Mucosa of gallbladder (tissue), 1 donor: ENCODE results near the gene SRL. TPM values are rescaled to one million over a fixed set of nuclear protein-coding genes. Genes with fewer than 3 reads are reported as not detected.
"Not testable (repeated sequence)": the region's sequence is repeated elsewhere in the genome, so short reads cannot be mapped to it uniquely, and the experiment has no call there.

Experiments
- DNase-seq: peaks from one replicate; pipeline ENCODE4 v3.0.0-alpha.2; 2020; ENCODE audit warnings: low spot score
- total RNA-seq: library from RNA; stranded (reverse); gene quantifications from one replicate; pipeline ENCODE4 v1.2.1, GENCODE V29; 2021
- donor health status: DM: no; HTN: no; CAD: no.

Gene SRL
- total RNA-seq, 1 donor from 2014 or later, result 1.4 TPM

DNA sequence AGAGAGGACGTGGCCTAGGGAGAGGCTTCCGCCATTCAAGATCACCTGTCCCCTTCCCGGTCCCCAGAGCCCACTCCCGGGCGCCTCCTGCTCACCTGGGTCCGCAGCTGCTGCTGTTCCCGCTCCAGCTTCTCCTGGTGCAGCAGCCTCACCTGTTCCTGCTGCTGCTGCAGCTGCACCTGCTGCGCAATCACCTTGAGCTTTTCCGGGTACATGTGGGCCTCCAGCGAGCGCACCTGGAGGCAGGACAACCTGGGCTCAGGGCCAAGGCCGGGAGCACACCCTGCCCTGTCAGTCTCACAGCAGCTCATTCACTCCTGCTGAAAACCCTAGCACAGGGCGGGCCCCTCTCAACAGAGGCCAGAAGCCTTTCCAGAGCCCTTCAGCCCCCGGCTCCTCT is 18.5 kb upstream of the SRL start:
- peak; percentile 83 for DNase-seq

DNA sequence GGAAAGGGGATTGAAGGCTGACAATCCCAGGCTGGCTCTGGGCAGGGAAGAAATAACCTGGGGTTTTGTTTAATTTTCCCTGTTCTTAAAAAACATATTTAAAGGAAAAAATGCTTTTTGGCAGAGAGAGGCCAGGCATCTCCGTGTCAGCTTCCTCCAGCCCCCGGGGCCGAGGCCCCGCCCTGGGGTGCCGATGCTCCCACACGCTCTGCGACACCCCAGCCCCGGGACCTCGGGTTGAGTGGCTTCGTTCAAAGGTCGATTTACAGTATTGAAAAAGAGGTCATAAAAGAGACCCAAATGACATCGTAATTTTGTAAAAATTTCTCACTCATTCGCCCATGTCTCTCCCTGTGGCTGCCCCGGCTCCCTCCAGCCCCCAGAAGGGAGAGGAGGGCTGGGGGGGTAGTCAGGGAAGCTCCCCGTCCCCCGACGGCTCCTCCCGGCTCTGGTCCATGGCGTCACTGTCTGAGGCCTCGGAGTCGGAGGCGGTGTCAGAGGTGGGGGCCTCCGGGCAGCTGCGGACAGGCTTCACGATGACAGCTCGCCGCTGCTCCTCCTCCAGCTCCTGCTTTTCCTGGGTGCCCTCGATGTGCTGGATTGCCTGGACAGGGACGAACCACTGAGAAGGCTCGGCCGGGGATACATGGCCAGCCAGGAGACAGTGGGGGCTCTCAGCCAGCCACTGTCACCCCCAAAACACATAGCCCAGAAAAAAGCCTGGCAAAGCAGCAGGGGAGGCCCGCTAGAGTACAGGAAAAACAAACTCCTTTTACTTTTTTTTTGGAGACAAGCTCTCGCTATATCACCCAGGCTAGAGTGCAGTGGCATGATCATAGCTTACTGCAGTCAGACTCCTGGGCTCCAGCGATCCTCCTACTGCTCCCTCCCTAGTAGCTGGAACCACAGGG is 16.0 kb upstream of the SRL start:
- DNase-seq, result no peak

DNA sequence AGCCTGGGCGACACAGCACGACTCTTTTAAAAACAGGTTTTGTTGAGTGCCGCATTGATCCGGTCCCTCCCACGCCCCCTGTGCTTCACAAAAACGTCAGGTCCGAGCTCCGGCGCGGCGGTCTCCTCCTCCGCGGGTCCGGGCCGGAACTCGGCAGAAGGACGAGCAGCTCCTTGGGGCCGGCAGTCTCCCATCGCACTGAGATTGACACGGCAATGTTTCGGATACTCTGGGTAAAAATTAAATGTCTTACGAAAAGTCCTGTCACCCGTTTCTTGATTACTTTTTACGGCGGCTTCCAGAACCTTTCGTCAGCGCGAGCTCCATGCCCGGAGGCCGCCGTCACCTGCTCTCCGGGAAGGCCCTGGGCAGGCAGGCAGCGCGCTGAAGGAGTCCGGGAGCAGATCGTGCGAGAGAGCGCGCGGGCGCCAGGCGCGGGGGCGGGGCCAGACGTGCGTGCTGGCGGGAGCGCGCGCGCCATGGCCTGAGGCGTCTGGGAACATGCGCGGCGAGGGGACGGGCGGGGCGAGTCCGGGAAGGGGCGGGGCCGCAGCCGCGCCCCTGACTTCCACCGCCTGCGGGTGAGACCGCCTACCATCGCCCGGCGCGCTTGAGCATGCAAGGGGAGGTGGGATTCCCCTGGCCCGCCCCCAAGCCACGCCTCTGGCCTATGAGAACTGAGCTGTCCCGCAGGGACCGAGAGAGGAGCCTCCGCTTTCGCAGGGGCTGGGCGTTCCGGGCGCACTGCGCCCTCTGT is 11.7 kb upstream of the SRL start:
- DNase-seq, result peak; percentile 100

DNA sequence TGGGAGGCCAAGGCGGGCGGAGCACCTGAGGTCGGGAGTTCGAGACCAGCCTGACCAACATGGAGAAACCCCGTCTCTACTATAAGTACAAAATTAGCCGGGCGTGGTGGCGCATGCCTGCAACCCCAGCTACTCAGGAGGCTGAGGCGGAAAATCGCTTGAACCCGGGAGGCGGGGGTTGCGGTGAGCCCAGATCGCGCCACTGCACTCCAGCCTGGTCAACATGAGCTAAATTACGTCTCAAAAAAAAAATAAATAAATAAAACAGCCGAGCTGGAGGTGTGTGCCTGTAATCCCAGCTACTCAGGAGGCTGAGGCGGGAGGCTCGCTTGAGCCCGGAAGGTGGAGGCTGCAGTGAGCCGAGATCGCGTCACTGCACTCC is 11.1 kb upstream of the SRL start:
- DNase-seq, result not testable (repeated sequence)

DNA sequence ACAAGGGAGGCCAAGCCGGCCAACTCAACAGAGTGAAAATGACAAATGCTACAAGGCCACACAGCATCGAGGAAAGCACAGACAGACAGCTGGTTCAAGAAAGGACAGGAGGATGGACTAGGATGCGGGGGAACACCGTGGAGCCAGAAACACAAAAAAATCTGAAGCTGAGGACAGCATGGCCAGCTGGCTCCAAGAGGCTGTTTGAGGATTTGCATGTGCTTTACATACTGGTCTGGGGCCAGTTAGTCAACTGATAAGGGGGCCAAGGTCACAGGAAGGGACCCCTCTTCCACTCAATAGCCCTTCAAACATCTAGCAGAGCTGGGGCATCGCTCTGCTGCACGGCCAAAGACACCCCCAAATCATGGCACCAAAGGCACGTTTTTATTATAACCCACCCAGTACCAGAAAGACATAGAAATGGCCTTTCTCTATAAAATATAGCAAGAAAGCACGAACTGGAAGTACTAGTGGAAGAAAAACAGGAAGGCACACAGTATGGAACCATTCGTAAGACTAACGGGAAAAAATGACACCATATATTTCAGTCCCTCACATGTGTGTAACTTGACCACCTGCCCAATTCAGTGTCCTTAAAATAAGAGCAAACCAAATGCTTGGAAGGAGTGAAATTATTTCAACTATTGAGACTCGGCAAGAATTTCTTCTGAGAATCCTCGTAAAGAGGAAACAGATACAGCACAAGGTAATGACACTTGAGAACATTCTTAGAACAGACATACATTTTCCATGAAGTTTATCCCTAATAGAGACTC is 7.8 kb upstream of the SRL start:
- DNase-seq, result no peak

DNA sequence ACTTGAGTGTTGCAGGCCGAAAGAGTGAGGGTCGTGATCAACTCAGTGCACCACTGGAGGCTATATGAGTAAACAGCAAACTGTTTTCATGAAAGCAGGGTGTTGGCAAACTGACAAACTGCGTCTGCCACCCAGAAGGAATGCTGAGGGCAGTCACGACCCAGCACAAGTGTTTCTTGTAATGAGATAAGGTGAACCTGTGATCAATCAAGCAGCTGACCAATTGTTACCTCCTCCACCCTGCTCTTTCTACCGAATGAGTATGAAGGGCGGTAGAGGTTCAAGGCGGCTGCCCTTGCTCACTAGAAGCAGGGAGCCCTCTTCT is 5.5 kb upstream of the SRL start:
- DNase-seq, result peak; percentile 58

DNA sequence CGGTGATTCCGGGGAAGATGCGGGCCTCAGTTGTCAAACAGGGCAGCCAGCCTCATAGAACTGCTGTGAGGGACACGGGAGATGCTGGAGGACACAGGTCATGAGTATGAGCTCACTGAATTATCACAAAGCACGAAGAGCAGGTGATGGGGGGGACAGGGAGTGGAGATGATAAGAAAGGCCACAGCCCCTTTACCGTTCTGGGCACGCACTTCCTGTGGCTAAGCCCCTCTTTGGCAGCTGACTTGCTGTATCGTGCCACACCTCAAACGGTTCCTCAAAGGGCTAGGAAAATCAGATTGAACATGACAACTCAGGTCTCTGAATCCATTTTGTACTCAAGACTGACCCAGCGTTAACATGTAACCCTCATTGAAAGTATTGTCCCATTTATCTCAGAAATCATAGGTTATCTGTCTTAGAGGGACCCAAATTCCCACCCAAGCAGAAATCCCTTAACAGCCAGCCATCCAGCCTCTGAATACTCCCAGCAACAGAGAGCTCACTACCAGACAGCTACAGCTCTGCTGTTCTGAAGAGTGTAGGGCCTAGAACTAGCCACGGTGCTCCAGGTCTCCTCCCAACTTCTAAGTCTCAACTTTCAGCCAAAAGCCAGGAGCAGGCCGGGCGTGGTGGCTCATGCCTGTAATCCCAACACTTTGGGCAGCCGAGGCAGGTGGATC is 5.0 kb upstream of the SRL start:
- no peak for DNase-seq

DNA sequence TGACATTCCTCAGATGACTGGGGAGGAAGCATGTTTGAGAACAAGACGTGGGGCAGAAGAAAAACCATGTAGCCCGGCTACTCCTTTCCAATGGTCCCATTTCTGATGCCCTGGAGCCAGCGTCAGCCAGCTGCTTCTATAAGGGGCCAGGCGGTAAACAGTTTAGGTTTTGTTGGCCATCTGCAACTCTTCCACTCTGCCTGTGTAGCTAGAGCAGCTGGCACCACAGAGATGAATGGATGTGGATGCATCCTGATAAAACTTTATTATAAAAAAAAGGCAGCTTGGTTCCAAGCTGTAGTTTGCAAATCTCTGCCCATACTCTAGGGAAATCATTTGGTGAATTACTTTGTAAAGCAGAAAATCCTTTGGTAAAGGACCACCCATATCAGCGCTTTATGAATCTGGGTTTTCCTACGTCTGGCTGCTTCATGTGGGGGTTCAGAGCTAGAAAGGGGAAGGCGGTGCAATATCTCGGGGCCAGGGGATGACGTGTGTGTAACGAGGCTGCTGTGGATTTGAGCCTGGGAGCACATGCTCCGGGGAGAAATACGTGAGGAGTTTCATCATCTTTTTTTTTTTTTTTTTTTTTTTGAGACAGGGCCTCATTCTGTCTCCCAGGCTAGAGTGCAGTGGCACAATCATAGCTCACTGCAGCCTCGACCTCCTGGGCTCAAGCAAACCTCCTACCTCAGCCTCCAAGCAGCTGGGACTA is 3.4 kb upstream of the SRL start:
- DNase-seq, result no peak

DNA sequence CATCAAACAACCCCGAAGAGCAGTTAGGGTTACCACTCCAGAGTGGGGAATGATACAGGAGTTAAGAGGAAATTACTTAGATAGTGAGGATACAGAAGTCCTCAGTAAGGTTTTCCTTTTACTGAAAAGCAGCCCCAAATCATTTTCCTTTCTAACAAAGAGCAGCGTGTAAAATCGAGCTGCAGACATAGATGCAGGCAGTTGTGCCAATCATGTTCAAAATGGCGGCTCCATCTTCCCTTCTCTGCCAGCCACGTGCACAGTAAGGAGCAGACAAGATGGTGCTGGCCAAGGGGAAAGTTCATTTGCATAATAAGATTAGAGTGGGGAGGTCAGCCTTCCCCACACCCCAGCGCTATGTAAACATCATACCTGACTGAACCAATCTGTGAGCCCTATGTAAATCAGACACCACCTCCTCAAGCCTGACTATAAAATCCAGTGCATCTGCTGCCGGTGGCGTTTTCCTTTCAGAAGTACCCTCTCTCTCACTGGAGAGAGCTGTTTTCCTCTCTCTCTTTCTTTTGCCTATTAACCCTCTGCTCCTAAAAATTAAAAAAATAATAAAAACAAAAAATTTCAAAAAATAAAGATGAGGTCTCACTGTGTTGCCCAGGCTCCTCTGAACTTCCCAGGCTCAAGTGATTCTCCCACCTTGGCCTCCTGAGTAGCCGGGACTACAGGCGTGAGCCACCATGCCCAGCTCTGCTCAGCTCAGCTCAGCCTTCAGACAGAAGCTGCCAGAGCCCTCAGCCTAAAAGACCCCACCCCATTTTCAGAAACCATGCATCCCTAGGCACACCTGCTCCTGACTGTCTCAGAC is 2.6 kb upstream of the SRL start:
- DNase-seq, result peak; percentile 66

DNA sequence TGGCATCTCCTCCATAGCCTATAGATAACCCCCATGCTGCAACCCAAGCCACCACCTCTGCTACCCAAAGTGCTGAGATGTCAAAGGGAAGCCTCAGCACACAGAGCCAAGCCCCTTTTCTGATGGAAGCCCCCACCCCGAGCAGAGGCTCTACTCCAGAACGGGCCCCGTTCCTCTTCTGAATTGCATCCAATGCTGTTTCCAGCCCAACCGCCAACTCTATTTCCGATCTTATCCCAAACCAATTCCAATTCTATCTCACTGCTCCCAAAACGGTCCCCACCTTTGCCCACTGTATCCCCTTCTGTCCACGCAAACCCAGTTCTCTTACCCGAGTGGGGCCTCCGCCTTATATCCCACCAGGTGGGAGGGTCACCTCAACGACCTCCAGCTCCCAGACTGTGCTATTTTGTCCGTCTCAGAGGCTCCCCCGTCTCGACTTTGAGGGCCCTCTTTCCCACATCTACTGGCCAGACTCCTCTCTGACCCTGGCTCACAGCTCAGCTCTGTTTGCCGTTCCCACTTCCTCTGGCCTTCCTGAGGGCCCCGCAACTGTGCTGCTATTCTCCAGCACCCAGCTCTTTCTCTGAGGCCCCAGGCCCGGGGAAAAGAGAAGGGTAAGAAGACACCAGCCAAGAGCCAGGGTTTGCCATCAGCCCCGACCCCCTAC is 487 bp downstream of the SRL start:
- no peak for DNase-seq

DNA sequence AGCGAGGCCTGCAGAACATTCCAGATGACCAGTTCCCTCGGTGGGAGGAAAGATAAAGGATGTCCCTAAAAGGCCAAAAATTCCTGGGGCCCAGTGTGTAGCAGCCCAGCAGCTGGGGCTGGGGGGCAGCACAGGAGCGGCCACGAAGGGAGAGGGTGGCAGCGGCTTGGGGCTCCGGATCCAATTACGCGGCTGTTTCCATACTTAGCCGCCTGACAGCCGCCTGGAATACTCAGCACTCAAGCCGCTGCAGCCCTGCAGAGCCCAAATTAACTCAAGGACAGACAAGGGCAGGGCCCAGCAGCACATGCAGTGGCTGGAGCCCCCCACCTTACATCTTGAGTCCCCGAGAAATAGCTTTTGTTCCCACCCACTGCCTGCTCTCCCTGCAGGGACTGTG is 1.3 kb downstream of the SRL start:
- no peak for DNase-seq

DNA sequence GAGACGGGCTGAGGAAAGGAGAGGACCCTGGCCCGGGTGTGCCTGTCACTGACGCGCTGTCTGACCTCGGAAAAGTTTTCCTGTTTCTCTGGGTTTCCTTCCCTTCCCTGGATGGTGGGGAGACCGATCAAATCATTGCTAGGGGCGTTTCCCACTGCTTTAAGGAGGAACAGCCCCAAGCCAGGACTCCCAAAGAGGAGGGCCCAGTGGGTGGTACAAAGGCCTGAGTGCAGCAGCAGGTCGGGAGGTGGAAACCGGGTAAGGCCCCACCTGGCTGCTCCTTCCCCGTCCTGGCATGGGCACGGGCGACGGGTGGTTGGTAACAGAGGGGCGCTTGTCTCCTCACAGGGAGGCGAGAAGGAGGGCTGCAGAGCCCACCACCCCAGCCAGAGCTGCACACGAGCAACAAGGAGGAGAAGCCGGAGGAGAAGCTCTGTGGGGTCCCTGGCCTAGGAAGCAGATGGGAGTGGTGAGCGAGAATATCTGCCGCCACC is 2.2 kb downstream of the SRL start:
- no peak for DNase-seq

DNA sequence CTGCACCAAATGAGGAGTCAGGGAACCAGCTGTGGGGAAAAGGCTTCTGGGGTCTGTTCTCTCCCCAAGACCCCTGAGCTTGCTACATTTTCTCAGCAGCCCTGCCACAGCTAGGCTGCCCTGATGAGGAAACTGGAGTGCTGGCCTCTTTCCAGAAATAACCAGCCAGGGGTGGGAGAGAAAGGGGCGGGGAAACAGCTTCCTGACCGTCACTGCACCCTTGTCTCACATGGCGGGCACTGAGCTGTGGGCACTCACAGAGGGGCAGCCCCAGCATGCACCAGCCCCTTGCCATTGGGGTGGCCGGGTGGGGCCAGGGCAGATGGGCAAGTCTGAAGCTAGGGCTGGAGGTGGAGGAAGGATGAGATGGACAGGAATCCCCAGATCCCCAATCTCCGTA is 2.9 kb downstream of the SRL start:
- DNase-seq, result no peak

DNA sequence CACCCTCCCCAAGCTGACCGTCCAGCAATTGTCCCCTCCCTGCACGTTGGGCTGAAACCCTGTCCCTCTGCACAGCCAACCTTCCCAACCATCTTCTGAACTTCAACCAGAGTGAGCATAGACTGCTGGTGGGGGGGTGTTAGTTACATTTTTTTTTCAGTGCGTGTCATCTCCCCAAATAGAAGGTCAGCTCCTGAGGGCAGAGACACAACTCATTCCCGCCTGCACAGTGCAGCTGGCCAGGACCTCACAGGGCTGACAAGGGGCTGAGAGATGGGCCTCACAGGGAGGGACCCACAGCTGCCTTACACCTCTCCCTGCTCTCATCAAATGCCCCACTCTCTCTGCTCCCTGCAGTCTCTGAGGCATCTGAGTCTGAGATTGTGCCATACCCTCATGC is 8.4 kb downstream of the SRL start:
- DNase-seq, result no peak

DNA sequence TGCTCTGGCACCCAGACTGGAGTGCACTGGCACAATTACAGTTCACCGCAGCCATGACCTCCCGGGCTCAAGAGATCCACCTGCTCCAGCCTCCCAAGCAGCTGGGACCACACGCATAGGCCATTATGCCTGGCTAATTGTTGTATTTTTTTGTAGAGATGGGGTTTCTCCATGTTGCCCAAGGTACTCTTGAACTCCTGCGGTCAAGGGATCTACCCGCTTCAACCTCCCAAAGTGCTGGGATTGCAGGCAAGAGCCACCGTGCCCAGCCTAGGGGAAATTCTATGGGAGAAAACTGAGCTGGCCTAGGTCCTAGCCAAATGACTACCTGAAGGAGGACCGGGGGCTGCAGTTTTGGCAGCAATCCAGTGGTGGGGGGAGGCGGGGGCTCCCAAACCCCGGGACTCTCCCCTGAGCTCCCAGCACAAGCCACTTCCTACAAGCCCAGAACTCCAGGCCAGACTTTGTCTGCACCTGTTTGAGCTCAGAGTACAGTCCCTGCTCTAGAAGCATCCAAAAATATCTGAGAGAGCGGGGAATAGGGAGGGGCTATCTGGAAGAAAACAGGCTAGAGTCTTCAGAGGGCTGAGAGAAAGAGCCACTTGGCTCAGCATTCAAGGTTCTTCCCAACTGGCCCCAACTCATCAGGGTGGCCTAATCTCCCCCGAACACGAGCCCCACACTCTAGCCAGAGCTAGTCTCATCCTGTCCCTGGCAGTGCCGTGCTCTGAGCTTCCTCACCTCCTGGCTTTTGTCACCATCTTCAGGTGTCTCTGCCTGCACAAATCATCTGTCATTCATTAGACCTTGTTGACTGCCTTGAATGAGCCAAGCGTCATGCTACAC is 9.1 kb downstream of the SRL start:
- DNase-seq, result no peak

DNA sequence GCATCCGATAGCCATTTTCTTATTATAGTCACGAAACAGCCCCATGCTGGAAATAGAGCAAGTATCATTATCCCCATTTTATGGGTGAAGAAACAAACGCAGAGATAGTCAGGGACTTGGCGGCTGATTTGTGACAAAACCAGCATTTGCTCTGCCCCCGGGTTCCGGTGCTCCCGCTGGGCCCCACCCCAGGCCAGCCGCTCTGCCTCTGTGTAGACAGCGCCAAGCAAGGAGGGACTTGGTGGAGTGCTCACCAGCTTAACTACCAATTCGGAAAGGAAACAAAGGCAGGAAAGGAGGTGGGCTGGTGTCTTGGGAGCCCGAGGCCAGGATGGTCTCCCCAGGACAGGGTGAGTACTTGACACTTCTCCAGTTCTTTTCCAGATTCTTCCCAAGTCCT is 10.0 kb downstream of the SRL start:
- no peak for DNase-seq

DNA sequence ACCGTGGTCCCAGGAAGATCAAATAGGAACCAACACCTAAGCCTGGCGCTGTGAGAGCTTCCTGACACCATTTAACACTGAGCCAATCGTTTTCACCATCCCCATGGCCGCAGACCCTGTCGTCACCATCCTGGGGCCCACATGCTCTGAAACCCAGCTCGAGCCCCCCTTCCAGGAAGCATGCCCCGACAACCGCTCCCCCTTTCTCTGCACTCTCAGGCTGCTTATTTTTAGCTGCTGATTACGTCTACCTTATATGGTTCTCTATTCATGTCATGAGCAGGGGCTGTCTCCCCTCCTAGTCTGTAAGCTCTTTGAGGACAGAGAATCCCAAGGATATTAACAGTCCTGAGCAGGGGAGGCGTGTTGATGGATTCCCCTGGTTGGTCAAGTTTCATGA is 10.5 kb downstream of the SRL start:
- DNase-seq, result no peak

DNA sequence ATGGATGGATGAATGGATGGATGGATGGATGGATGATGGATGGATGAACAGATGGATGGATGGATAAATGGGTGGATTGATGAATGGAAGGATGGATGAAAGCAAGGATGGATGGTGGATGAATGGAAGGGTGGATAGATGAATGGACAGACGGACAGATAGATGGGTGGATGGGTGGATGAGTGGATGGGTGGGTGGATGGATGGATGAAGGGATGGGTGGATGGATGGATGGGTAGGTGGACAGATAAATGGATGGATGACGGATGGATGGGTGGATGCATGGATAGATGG is 14.9 kb downstream of the SRL start:
- DNase-seq, result no peak
